GM23248 (cell line): Measurements from ENCODE around the gene NLGN4Y. TPM values are rescaled to one million over a fixed set of nuclear protein-coding genes. Genes with fewer than 3 reads are reported as not detected.

Source experiments
- DNase-seq: peaks from one replicate; pipeline ENCODE4 v3.0.0-alpha.2; 2015
- H2AFZ ChIP-seq: fragments of 200-600 bp; sonication (generic); 2 replicates; pipeline ENCODE4 v1.6.1; 2016; ENCODE audit warnings: antibody characterized with exemption
- H3F3A ChIP-seq: fragments of 200-600 bp; sonication (generic); 2 replicates; pipeline ENCODE4 v1.6.1; 2016; ENCODE audit warnings: mild to moderate bottlenecking, antibody characterized with exemption, mixed run types; ENCODE audit not compliant: insufficient read depth
- H3K27ac ChIP-seq: fragments of 200-600 bp; sonication (generic); 2 replicates; pipeline ENCODE4 v1.5.1; 2016; ENCODE audit warnings: mild to moderate bottlenecking
- H3K27me3 ChIP-seq: fragments of 200-600 bp; sonication (generic); replicated peaks from 2 replicates; pipeline ENCODE4 v1.6.1; 2016; ENCODE audit warnings: mild to moderate bottlenecking; ENCODE audit not compliant: insufficient read depth
- H3K36me3 ChIP-seq: fragments of 200-600 bp; sonication (generic); 2 replicates; pipeline ENCODE4 v1.6.1; 2016; ENCODE audit warnings: low read depth, mild to moderate bottlenecking
- H3K4me1 ChIP-seq: fragments of 200-600 bp; sonication (generic); 2 replicates; pipeline ENCODE4 v1.6.1; 2016; ENCODE audit warnings: mild to moderate bottlenecking; ENCODE audit not compliant: insufficient read depth
- H3K4me2 ChIP-seq: fragments of 200-600 bp; sonication (generic); one replicate; pipeline ENCODE4 v1.6.1; 2016; ENCODE audit warnings: mild to moderate bottlenecking; ENCODE audit not compliant: unreplicated experiment
- H3K4me3 ChIP-seq: fragments of 200-600 bp; sonication (generic); 2 replicates; pipeline ENCODE4 v1.5.1; 2016; ENCODE audit warnings: mild to moderate bottlenecking
- H3K79me2 ChIP-seq: fragments of 200-600 bp; sonication (generic); 2 replicates; pipeline ENCODE4 v1.6.1; 2016; ENCODE audit warnings: mild to moderate bottlenecking; ENCODE audit not compliant: insufficient read depth
- H3K9ac ChIP-seq: fragments of 200-600 bp; sonication (generic); 2 replicates; pipeline ENCODE4 v1.6.1; 2016; ENCODE audit warnings: mild to moderate bottlenecking
- H3K9me2 ChIP-seq: fragments of 200-600 bp; sonication (generic); 2 replicates; pipeline ENCODE4 v1.6.1; 2016; ENCODE audit warnings: mixed run types, mild to moderate bottlenecking, moderate library complexity; ENCODE audit not compliant: insufficient read depth
- H3K9me3 ChIP-seq: fragments of 200-600 bp; sonication (generic); one replicate; pipeline ENCODE4 v1.6.1; 2017; ENCODE audit warnings: low read depth
- H4K20me1 ChIP-seq: fragments of 200-600 bp; sonication (generic); 2 replicates; pipeline ENCODE4 v1.6.0; 2016; ENCODE audit not compliant: insufficient read depth
- EZH2 ChIP-seq: fragments of 200-600 bp; sonication (generic); IDR thresholded peaks from 2 replicates; pipeline ENCODE4 v1.6.1; 2018; ENCODE audit warnings: antibody characterized with exemption, mild to moderate bottlenecking; ENCODE audit not compliant: insufficient read depth, poor library complexity, severe bottlenecking
- EZH2phosphoT487 ChIP-seq: fragments of 200-600 bp; sonication (generic); IDR thresholded peaks from 2 replicates; pipeline ENCODE4 v1.6.1; 2018; ENCODE audit warnings: antibody characterized with exemption, moderate library complexity, mild to moderate bottlenecking, low read depth; ENCODE audit not compliant: insufficient read depth
- WGBS, 2 experiments: methylation state at CpG; one replicate each; pipeline ENCODE4 v1.1.6; 2015 to 2017; ENCODE audit warnings: low lambda C conversion rate in 2 of 2, low coverage in 1 of 2; ENCODE audit errors: missing lambda C conversion rate in 2 of 2; 5-methylcytosine and 5-hydroxymethylcytosine counted together
- in situ Hi-C: fragments of 300-500 bp; cut with MboI; formaldehyde crosslinking; loops from 2 replicates; pipeline ENCODE4 v1.15.0; 2020
- polyA plus RNA-seq: library from polyadenylated mRNA; unstranded; fragments of >200 nt; fragmentation: Nextera tagmentation; extraction: Ambion mirVana; gene quantifications from 2 replicates; pipeline ENCODE4 v1.2.1, GENCODE V29; 2016
- total RNA-seq: library from RNA; depleted of rRNA; stranded (reverse); fragments of >200 nt; shearing (Covaris generic); gene quantifications from 2 replicates; pipeline ENCODE4 v1.2.3, GENCODE V29; 2014

NLGN4Y gene
- total and polyA plus RNA-seq, 2 experiments from 2014 or later: 10.8 to 27.6 TPM

GRCh38 chrY:14679181-14679580 lies 154.9 kb downstream of the NLGN4Y start:
- H3K4me2 ChIP-seq: no peak overlapping the region
- no peaks in the 10 kb centered on the region for H3K9me3 ChIP-seq
- H3K9me2 ChIP-seq: no peaks in the 10 kb centered on the region
- H3K27ac ChIP-seq: no peak overlapping the region
- H3K36me3 ChIP-seq: no peaks in the 10 kb centered on the region
- H3K4me1 ChIP-seq: no peaks in the 10 kb centered on the region
- H3K27me3 ChIP-seq: no peaks in the 10 kb centered on the region
- in situ Hi-C loops: no loop called here
- no peaks in the 10 kb centered on the region for H4K20me1 ChIP-seq
- no peaks in the 10 kb centered on the region for H3F3A ChIP-seq
- no peak overlapping the region for H3K9ac ChIP-seq
- H3K79me2 ChIP-seq: no peaks in the 10 kb centered on the region
- no peak overlapping the region for H2AFZ ChIP-seq
- DNase-seq: peak; percentile 61
- no peak overlapping the region for H3K4me3 ChIP-seq
- 10 to 14% methylated on average over 1 of the region's 1 CpG for WGBS, 2 experiments
- no peak for TF ChIP-seq EZH2
- TF ChIP-seq EZH2phosphoT487: no peak

GRCh38 chrY:14694543-14694942 lies 170.2 kb downstream of the NLGN4Y start:
- Histone ChIP-seq H3K9ac (no peak overlapping the region), H3K4me2 (no peak overlapping the region), H3K4me1 (no peaks in the 10 kb centered on the region), H3K36me3 (no peaks in the 10 kb centered on the region), H3K79me2 (no peaks in the 10 kb centered on the region), H3F3A (no peaks in the 10 kb centered on the region), H3K27me3 (no peaks in the 10 kb centered on the region), H3K4me3 (no peak overlapping the region), H2AFZ (no peak overlapping the region), H3K9me2 (no peaks in the 10 kb centered on the region), H3K27ac (no peak overlapping the region), H3K9me3 (no peaks in the 10 kb centered on the region), H4K20me1 (no peaks in the 10 kb centered on the region)
- TF ChIP-seq EZH2phosphoT487: no peak
- TF ChIP-seq EZH2: no peak
- DNase-seq: no peak
- in situ Hi-C loops: no loop called here

DNA sequence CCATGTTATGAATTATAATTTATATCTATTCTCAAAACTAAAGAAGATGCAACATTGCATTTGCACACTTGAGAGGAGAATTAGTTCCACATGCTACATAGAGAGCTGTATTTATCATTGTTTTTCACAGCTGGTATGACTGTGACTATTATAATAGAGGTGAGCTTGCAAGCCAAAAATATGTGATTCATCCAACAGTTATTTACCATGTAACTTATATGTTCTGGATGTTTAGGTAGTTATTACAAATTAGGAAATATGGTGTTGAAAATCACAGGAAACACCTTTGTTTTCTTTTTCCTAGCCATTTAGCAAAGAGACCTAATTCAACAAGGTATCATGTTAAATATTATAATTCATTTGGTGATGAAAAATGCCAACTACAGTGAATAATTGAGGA lies 183.8 kb downstream of the NLGN4Y start:
- H4K20me1 ChIP-seq: no peaks in the 10 kb centered on the region
- no peak overlapping the region for H2AFZ ChIP-seq

GRCh38 chrY:14741596-14741995 lies 217.3 kb downstream of the NLGN4Y start:
- H2AFZ ChIP-seq: no peak overlapping the region
- H3K4me1 ChIP-seq: peaks cover 5% of the 10 kb centered on the region; the same call in 1 of the 2 replicates
- in situ Hi-C loops: loop anchor here (25.0 kb wide), 1 partner anchor 246 kb away; no protein-coding TSS in a partner anchor
- H3K9me3 ChIP-seq: no peaks in the 10 kb centered on the region
- H3K9ac ChIP-seq: no peak overlapping the region
- H3K36me3 ChIP-seq: no peaks in the 10 kb centered on the region
- H3K4me2 ChIP-seq: no peak overlapping the region
- H3K79me2 ChIP-seq: no peaks in the 10 kb centered on the region
- H4K20me1 ChIP-seq: no peaks in the 10 kb centered on the region
- TF ChIP-seq EZH2: no peak
- TF ChIP-seq EZH2phosphoT487: no peak
- no peaks in the 10 kb centered on the region for H3F3A ChIP-seq
- no peaks in the 10 kb centered on the region for H3K9me2 ChIP-seq
- no peak overlapping the region for H3K27ac ChIP-seq
- no peaks in the 10 kb centered on the region for H3K27me3 ChIP-seq
- no peak overlapping the region for H3K4me3 ChIP-seq
- WGBS, 2 experiments: 0 to 5% methylated on average over 1 of the region's 1 CpG
- peak; percentile 12 for DNase-seq

More for the DNA sequence above, 183.8 kb downstream of the NLGN4Y start:
- Histone ChIP-seq H3K9me3 (no peaks in the 10 kb centered on the region), H3F3A (no peaks in the 10 kb centered on the region), H3K4me1 (no peaks in the 10 kb centered on the region), H3K9ac (no peak overlapping the region), H3K4me2 (no peak overlapping the region), H3K4me3 (no peak overlapping the region), H3K27ac (no peak overlapping the region), H3K9me2 (no peaks in the 10 kb centered on the region), H3K36me3 (no peaks in the 10 kb centered on the region), H3K27me3 (no peaks in the 10 kb centered on the region), H3K79me2 (no peaks in the 10 kb centered on the region)
- peak; percentile 4 for DNase-seq
- in situ Hi-C loops: no loop called here
- no peak for TF ChIP-seq EZH2phosphoT487
- no peak for TF ChIP-seq EZH2

- Histone ChIP-seq H3K27ac (no peak overlapping the region), H2AFZ (no peak overlapping the region), H3K9ac (no peak overlapping the region), H3K4me2 (no peak overlapping the region), H3K4me1 (no peaks in the 10 kb centered on the region), H3K27me3 (no peaks in the 10 kb centered on the region), H3K9me3 (no peaks in the 10 kb centered on the region), H3K9me2 (no peaks in the 10 kb centered on the region), H3K79me2 (no peaks in the 10 kb centered on the region), H4K20me1 (no peaks in the 10 kb centered on the region), H3F3A (no peaks in the 10 kb centered on the region), H3K4me3 (no peak overlapping the region), H3K36me3 (no peaks in the 10 kb centered on the region)
- WGBS, 2 experiments: 16 to 17% methylated on average over 4 of the region's 4 CpGs
- TF ChIP-seq EZH2phosphoT487 (no peak), EZH2 (no peak)
- in situ Hi-C loops: loop anchor here (25.0 kb wide), 1 partner anchor 239 kb away; no protein-coding TSS in a partner anchor
- no peak for DNase-seq
Measured at GRCh38 chrY:14748329-14748728, 224.0 kb downstream of the NLGN4Y start.
